Uterus (tissue), 2 donors: ENCODE data around the gene ALOX5.
"Not testable (repeated sequence)": the region's sequence is repeated elsewhere in the genome, so short reads cannot be mapped to it uniquely, and the experiment has no call there.

Source experiments
- CTCF ChIP-seq, 4 experiments: fragments of 200-600 bp in 2 of 4; fragments of 450-650 bp in 2 of 4; sonication (generic) in 2 of 4; IDR thresholded peaks; one replicate each; pipeline ENCODE4 v1.5.1; 2016 to 2019; ENCODE audit warnings: antibody characterized with exemption in 4 of 4, mild to moderate bottlenecking in 2 of 4, moderate library complexity in 1 of 4
- POLR2A ChIP-seq, 2 donors: fragments of 450-650 bp; IDR thresholded peaks; one replicate each; pipeline ENCODE4 v1.6.1; 2016; ENCODE audit warnings: antibody characterized with exemption in 2 of 2, mild to moderate bottlenecking in 1 of 2, moderate library complexity in 1 of 2

GRCh38 chr10:45367643-45368042 lies 6.4 kb upstream of the ALOX5 start:
- TF ChIP-seq CTCF, POLR2A (IDR thresholded peaks at IDR 0.05): not testable (repeated sequence)
